MM.1S (cell line): Measurements from ENCODE around the gene RPUSD4.
"Not testable (repeated sequence)": the region's sequence is repeated elsewhere in the genome, so short reads cannot be mapped to it uniquely, and the experiment has no call there.

Experiments used
- DNase-seq: peaks from one replicate; pipeline ENCODE4 v3.0.0-alpha.2; 2015
- H2AFZ ChIP-seq: fragments of 300-600 bp; sonication (generic); 2 replicates; pipeline ENCODE4 v1.6.0; 2016; ENCODE audit warnings: antibody characterized with exemption, low read length
- H3F3A ChIP-seq: fragments of 300-600 bp; sonication (generic); 2 replicates; pipeline ENCODE4 v1.6.1; 2016; ENCODE audit warnings: mild to moderate bottlenecking, antibody characterized with exemption, low read length, moderate library complexity, mixed read lengths; ENCODE audit not compliant: insufficient read depth
- H3K27ac ChIP-seq: fragments of 300-600 bp; sonication (generic); 2 replicates; pipeline ENCODE4 v1.5.1; 2016; ENCODE audit warnings: mild to moderate bottlenecking, low read length
- H3K27me3 ChIP-seq: fragments of 300-600 bp; sonication (generic); replicated peaks from 2 replicates; pipeline ENCODE4 v1.6.0; 2016; ENCODE audit warnings: low read length; ENCODE audit not compliant: insufficient read depth
- H3K36me3 ChIP-seq: fragments of 300-600 bp; sonication (generic); replicated peaks from 2 replicates; pipeline ENCODE4 v1.6.1; 2016; ENCODE audit warnings: mild to moderate bottlenecking, low read length, mixed read lengths; ENCODE audit not compliant: insufficient read depth
- H3K4me1 ChIP-seq: fragments of 300-600 bp; sonication (generic); 2 replicates; pipeline ENCODE4 v1.6.1; 2016; ENCODE audit warnings: low read length, mixed read lengths
- H3K4me2 ChIP-seq: fragments of 300-600 bp; sonication (generic); 2 replicates; pipeline ENCODE4 v1.6.0; 2016; ENCODE audit warnings: low read depth, low read length
- H3K4me3 ChIP-seq: fragments of 300-600 bp; sonication (generic); 2 replicates; pipeline ENCODE4 v1.5.1; 2016; ENCODE audit warnings: low read length, mixed read lengths
- H3K79me2 ChIP-seq: fragments of 300-600 bp; sonication (generic); 2 replicates; pipeline ENCODE4 v1.6.1; 2016; ENCODE audit warnings: mixed run types, low read length, mixed read lengths
- H3K9ac ChIP-seq: fragments of 300-600 bp; sonication (generic); 2 replicates; pipeline ENCODE4 v1.6.1; 2016; ENCODE audit warnings: low read length, mixed read lengths
- H3K9me2 ChIP-seq: fragments of 300-600 bp; sonication (generic); replicated peaks from 2 replicates; pipeline ENCODE4 v1.6.1; 2016; ENCODE audit warnings: mild to moderate bottlenecking, low read length, mixed read lengths; ENCODE audit not compliant: insufficient read depth
- H3K9me3 ChIP-seq: fragments of 300-600 bp; sonication (generic); replicated peaks from 2 replicates; pipeline ENCODE4 v1.6.1; 2016; ENCODE audit warnings: mild to moderate bottlenecking, low read length, mixed read lengths; ENCODE audit not compliant: insufficient read depth
- H4K20me1 ChIP-seq: fragments of 300-600 bp; sonication (generic); 2 replicates; pipeline ENCODE4 v1.6.1; 2016; ENCODE audit warnings: mild to moderate bottlenecking, low read length, moderate library complexity, mixed read lengths; ENCODE audit not compliant: insufficient read depth
- CTCF ChIP-seq: fragments of 300-600 bp; sonication (generic); IDR thresholded peaks from 2 replicates; pipeline ENCODE4 v1.5.1; 2016; ENCODE audit warnings: antibody characterized with exemption, low read length, mixed read lengths
- EZH2 ChIP-seq: fragments of 300-600 bp; sonication (generic); optimal IDR thresholded peaks from 2 replicates; pipeline ENCODE3; 2017; ENCODE audit warnings: low read depth, mild to moderate bottlenecking, antibody characterized with exemption, low read length, mixed read lengths
- EZH2phosphoT487 ChIP-seq: fragments of 300-600 bp; sonication (generic); IDR thresholded peaks from 2 replicates; pipeline ENCODE4 v1.6.1; 2018; ENCODE audit warnings: antibody characterized with exemption, low read length

Gene RPUSD4

GRCh38 chr11:126256216-126256615, 44.8 kb upstream of the RPUSD4 start:
- Histone ChIP-seq H3K4me1 (no peaks in the 10 kb centered on the region), H3K9me3 (no peaks in the 10 kb centered on the region), H3K79me2 (no peaks in the 10 kb centered on the region), H3K9ac (no peak overlapping the region), H3F3A (no peaks in the 10 kb centered on the region), H3K27me3 (no peaks in the 10 kb centered on the region), H3K4me3 (no peak overlapping the region), H3K27ac (no peak overlapping the region), H3K36me3 (no peaks in the 10 kb centered on the region), H2AFZ (no peak overlapping the region), H3K9me2 (no peaks in the 10 kb centered on the region), H3K4me2 (no peak overlapping the region), H4K20me1 (no peaks in the 10 kb centered on the region)
- no peak for TF ChIP-seq EZH2phosphoT487
- TF ChIP-seq EZH2 = no peak
- no peak for TF ChIP-seq CTCF
- DNase-seq = no peak

- not testable (repeated sequence) for H4K20me1 ChIP-seq, H3K36me3 ChIP-seq
Measured at GRCh38 chr11:126255507-126255906, 44.1 kb upstream of the RPUSD4 start.

GRCh38 chr11:126254819-126255218, 43.4 kb upstream of the RPUSD4 start:
- Histone ChIP-seq H3K4me2 (no peak overlapping the region), H3K9ac (no peak overlapping the region), H3F3A (no peaks in the 10 kb centered on the region), H3K36me3 (0 out of 2 replicates have a peak, but pooled peaks cover 5% of the 10 kb centered on the region), H3K27ac (no peak overlapping the region), H3K9me3 (no peaks in the 10 kb centered on the region), H3K79me2 (no peaks in the 10 kb centered on the region), H3K27me3 (no peaks in the 10 kb centered on the region), H2AFZ (no peak overlapping the region), H3K4me1 (no peaks in the 10 kb centered on the region), H3K4me3 (no peak overlapping the region), H4K20me1 (no peaks in the 10 kb centered on the region), H3K9me2 (no peaks in the 10 kb centered on the region)
- TF ChIP-seq EZH2 = no peak
- no peak for DNase-seq

More at GRCh38 chr11:126255507-126255906, 44.1 kb upstream of the RPUSD4 start:
- not testable (repeated sequence) for H3K4me1 ChIP-seq, H3K27me3 ChIP-seq, H3K27ac ChIP-seq, H3K9me2 ChIP-seq, DNase-seq, H3K4me2 ChIP-seq, H3K9me3 ChIP-seq, H2AFZ ChIP-seq, H3K79me2 ChIP-seq, H3K9ac ChIP-seq, H3K4me3 ChIP-seq, H3F3A ChIP-seq

GRCh38 chr11:126253265-126253664, 41.8 kb upstream of the RPUSD4 start:
- no peaks in the 10 kb centered on the region for H3K79me2 ChIP-seq
- H3K4me1 ChIP-seq = no peaks in the 10 kb centered on the region
- no peak overlapping the region for H3K4me3 ChIP-seq
- no peaks in the 10 kb centered on the region for H3F3A ChIP-seq
- no peaks in the 10 kb centered on the region for H3K9me2 ChIP-seq
- H4K20me1 ChIP-seq = no peaks in the 10 kb centered on the region
- H3K9me3 ChIP-seq = no peaks in the 10 kb centered on the region
- H3K4me2 ChIP-seq = no peak overlapping the region
- H3K9ac ChIP-seq = no peak overlapping the region
- no peak for DNase-seq
- H2AFZ ChIP-seq = no peak overlapping the region
- TF ChIP-seq CTCF (no peak), EZH2phosphoT487 (no peak), EZH2 (no peak)
- H3K36me3 ChIP-seq = peaks cover 5% of the 10 kb centered on the region; the same call in 1 of the 2 replicates
- no peaks in the 10 kb centered on the region for H3K27me3 ChIP-seq
- no peak overlapping the region for H3K27ac ChIP-seq
